Mucosa of stomach (tissue), 1 donor: Measurements from ENCODE around the gene MAPK8.

Experiments
- H3K27me3 ChIP-seq: one replicate; pipeline ENCODE4 v1.7.0; 2013; ENCODE audit warnings: mild to moderate bottlenecking, low read length; ENCODE audit not compliant: control insufficient read depth, insufficient read depth
- H3K36me3 ChIP-seq: one replicate; pipeline ENCODE4 v1.7.0; 2013; ENCODE audit warnings: low read length; ENCODE audit not compliant: control insufficient read depth, insufficient read depth
- H3K4me1 ChIP-seq: one replicate; pipeline ENCODE4 v1.7.0; 2013; ENCODE audit warnings: mild to moderate bottlenecking, low read length; ENCODE audit not compliant: control insufficient read depth, insufficient read depth
- H3K4me3 ChIP-seq: one replicate; pipeline ENCODE4 v1.7.0; 2013; ENCODE audit warnings: low read length
- H3K9ac ChIP-seq: one replicate; pipeline ENCODE4 v1.7.0; 2013; ENCODE audit warnings: mild to moderate bottlenecking, low read length, moderate library complexity
- H3K9me3 ChIP-seq: one replicate; pipeline ENCODE4 v1.7.0; 2013; ENCODE audit warnings: mild to moderate bottlenecking, low read length, moderate library complexity; ENCODE audit not compliant: control insufficient read depth
- donor health status: Pancreatic carcinoma.

The MAPK8 gene

GRCh38 chr10:48284002-48284546 is 22.4 kb upstream of the MAPK8 start:
- H3K4me1 ChIP-seq: peaks cover 5% of the 10 kb centered on the region
- H3K4me3 ChIP-seq: no peak overlapping the region
- no peaks in the 10 kb centered on the region for H3K36me3 ChIP-seq
- H3K9ac ChIP-seq: no peak overlapping the region
- peaks cover 14% of the 10 kb centered on the region for H3K27me3 ChIP-seq
- H3K9me3 ChIP-seq: no peaks in the 10 kb centered on the region

- no peaks in the 10 kb centered on the region for H3K36me3 ChIP-seq
Measured at GRCh38 chr10:48284811-48285210, 21.7 kb upstream of the MAPK8 start.

GRCh38 chr10:48285710-48286109 is 20.8 kb upstream of the MAPK8 start:
- peaks cover 13% of the 10 kb centered on the region for H3K4me1 ChIP-seq
- peaks cover 14% of the 10 kb centered on the region for H3K27me3 ChIP-seq
- no peak overlapping the region for H3K4me3 ChIP-seq
- H3K9me3 ChIP-seq: no peaks in the 10 kb centered on the region
- no peak overlapping the region for H3K9ac ChIP-seq
- H3K36me3 ChIP-seq: no peaks in the 10 kb centered on the region

More at GRCh38 chr10:48284811-48285210, 21.7 kb upstream of the MAPK8 start:
- Histone ChIP-seq H3K4me3 (no peak overlapping the region), H3K9ac (no peak overlapping the region), H3K9me3 (no peaks in the 10 kb centered on the region), H3K4me1 (peaks cover 10% of the 10 kb centered on the region), H3K27me3 (peaks cover 14% of the 10 kb centered on the region)

- H3K27me3 ChIP-seq: peaks cover 14% of the 10 kb centered on the region
- no peaks in the 10 kb centered on the region for H3K36me3 ChIP-seq
- no peaks in the 10 kb centered on the region for H3K9me3 ChIP-seq
Measured at GRCh38 chr10:48286356-48286755, 20.1 kb upstream of the MAPK8 start.

GRCh38 chr10:48287417-48288391 is 18.8 kb upstream of the MAPK8 start:
- no peaks in the 10 kb centered on the region for H3K9me3 ChIP-seq
- H3K36me3 ChIP-seq: no peaks in the 10 kb centered on the region
- H3K9ac ChIP-seq: no peak overlapping the region
- no peak overlapping the region for H3K4me3 ChIP-seq
- H3K27me3 ChIP-seq: peaks cover 14% of the 10 kb centered on the region
- H3K4me1 ChIP-seq: peaks cover 13% of the 10 kb centered on the region

More at GRCh38 chr10:48286356-48286755, 20.1 kb upstream of the MAPK8 start:
- H3K4me1 ChIP-seq: peaks cover 13% of the 10 kb centered on the region
- H3K4me3 ChIP-seq: no peak overlapping the region
- H3K9ac ChIP-seq: no peak overlapping the region

GRCh38 chr10:48288661-48289060 is 17.8 kb upstream of the MAPK8 start:
- no peaks in the 10 kb centered on the region for H3K36me3 ChIP-seq

GRCh38 chr10:48289501-48290238 is 16.8 kb upstream of the MAPK8 start:
- H3K4me1 ChIP-seq: peaks cover 13% of the 10 kb centered on the region
- H3K36me3 ChIP-seq: no peaks in the 10 kb centered on the region
- H3K9me3 ChIP-seq: no peaks in the 10 kb centered on the region
- H3K27me3 ChIP-seq: peaks cover 8% of the 10 kb centered on the region
- no peak overlapping the region for H3K4me3 ChIP-seq
- H3K9ac ChIP-seq: no peak overlapping the region

More at GRCh38 chr10:48288661-48289060, 17.8 kb upstream of the MAPK8 start:
- peaks cover 13% of the 10 kb centered on the region for H3K4me1 ChIP-seq
- H3K9ac ChIP-seq: no peak overlapping the region
- no peaks in the 10 kb centered on the region for H3K9me3 ChIP-seq
- no peak overlapping the region for H3K4me3 ChIP-seq
- H3K27me3 ChIP-seq: peaks cover 14% of the 10 kb centered on the region

GRCh38 chr10:48290286-48290685 is 16.2 kb upstream of the MAPK8 start:
- Histone ChIP-seq H3K4me1 (peaks cover 13% of the 10 kb centered on the region), H3K9me3 (no peaks in the 10 kb centered on the region), H3K36me3 (no peaks in the 10 kb centered on the region), H3K27me3 (peaks cover 2% of the 10 kb centered on the region), H3K4me3 (no peak overlapping the region), H3K9ac (no peak overlapping the region)

GRCh38 chr10:48291190-48291589 is 15.3 kb upstream of the MAPK8 start:
- no peaks in the 10 kb centered on the region for H3K9me3 ChIP-seq
- no peaks in the 10 kb centered on the region for H3K27me3 ChIP-seq
- peaks cover 13% of the 10 kb centered on the region for H3K4me1 ChIP-seq
- H3K9ac ChIP-seq: no peak overlapping the region
- H3K4me3 ChIP-seq: no peak overlapping the region
- no peaks in the 10 kb centered on the region for H3K36me3 ChIP-seq

- no peak overlapping the region for H3K9ac ChIP-seq
- no peaks in the 10 kb centered on the region for H3K27me3 ChIP-seq
- peaks cover 13% of the 10 kb centered on the region for H3K4me1 ChIP-seq
- H3K4me3 ChIP-seq: no peak overlapping the region
- no peaks in the 10 kb centered on the region for H3K9me3 ChIP-seq
- H3K36me3 ChIP-seq: no peaks in the 10 kb centered on the region
Measured at GRCh38 chr10:48292616-48293015, 13.9 kb upstream of the MAPK8 start.

GRCh38 chr10:48294431-48294830 is 12.0 kb upstream of the MAPK8 start:
- H3K27me3 ChIP-seq: no peaks in the 10 kb centered on the region
- H3K9me3 ChIP-seq: no peaks in the 10 kb centered on the region
- no peak overlapping the region for H3K4me3 ChIP-seq
- H3K36me3 ChIP-seq: no peaks in the 10 kb centered on the region
- H3K4me1 ChIP-seq: peaks cover 7% of the 10 kb centered on the region
- no peak overlapping the region for H3K9ac ChIP-seq
